Measurements from ENCODE around the gene SMAD6.

DNA sequence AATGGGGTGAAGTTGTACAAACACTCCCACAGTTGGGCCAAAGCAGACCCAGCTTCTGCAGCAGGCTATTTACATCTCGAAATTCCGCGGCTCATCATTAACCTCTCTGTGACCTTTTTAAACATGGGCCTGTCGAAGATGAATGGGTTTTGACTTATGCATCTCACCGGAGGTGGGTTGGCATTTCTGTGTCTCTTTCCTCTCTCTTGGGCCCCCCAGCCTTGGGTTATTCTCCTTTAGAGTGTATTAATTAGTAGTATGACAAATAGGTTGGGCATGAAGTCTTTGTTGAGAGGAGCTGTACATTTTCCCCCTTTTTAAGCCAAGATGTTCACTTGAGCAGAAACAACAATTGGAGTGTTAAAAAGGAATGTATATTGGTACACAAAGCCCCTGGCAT, 9.8 kb downstream of the SMAD6 start:
- TF ChIP-seq ZNF121 (CRISPR knock-in tag; conservative IDR thresholded peaks at IDR 0.05) = no peak
- TF ChIP-seq REST (IDR thresholded peaks at IDR 0.05; ENCODE audit: borderline replicate concordance) = no peak
- no peak for TF ChIP-seq REST (CRISPR knock-in tag; IDR thresholded peaks at IDR 0.05; ENCODE audit: low read depth)
- TF ChIP-seq, protein P1, sequence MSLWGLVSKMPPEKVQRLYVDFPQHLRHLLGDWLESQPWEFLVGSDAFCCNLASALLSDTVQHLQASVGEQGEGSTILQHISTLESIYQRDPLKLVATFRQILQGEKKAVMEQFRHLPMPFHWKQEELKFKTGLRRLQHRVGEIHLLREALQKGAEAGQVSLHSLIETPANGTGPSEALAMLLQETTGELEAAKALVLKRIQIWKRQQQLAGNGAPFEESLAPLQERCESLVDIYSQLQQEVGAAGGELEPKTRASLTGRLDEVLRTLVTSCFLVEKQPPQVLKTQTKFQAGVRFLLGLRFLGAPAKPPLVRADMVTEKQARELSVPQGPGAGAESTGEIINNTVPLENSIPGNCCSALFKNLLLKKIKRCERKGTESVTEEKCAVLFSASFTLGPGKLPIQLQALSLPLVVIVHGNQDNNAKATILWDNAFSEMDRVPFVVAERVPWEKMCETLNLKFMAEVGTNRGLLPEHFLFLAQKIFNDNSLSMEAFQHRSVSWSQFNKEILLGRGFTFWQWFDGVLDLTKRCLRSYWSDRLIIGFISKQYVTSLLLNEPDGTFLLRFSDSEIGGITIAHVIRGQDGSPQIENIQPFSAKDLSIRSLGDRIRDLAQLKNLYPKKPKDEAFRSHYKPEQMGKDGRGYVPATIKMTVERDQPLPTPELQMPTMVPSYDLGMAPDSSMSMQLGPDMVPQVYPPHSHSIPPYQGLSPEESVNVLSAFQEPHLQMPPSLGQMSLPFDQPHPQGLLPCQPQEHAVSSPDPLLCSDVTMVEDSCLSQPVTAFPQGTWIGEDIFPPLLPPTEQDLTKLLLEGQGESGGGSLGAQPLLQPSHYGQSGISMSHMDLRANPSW (CRISPR knock-in tag; IDR thresholded peaks at IDR 0.05) = no peak
- TF ChIP-seq ZBTB33 (CRISPR knock-in tag; IDR thresholded peaks at IDR 0.05) = no peak
- TF ChIP-seq ZBED1 (IDR thresholded peaks at IDR 0.05) = no peak
- TF ChIP-seq, protein P2, sequence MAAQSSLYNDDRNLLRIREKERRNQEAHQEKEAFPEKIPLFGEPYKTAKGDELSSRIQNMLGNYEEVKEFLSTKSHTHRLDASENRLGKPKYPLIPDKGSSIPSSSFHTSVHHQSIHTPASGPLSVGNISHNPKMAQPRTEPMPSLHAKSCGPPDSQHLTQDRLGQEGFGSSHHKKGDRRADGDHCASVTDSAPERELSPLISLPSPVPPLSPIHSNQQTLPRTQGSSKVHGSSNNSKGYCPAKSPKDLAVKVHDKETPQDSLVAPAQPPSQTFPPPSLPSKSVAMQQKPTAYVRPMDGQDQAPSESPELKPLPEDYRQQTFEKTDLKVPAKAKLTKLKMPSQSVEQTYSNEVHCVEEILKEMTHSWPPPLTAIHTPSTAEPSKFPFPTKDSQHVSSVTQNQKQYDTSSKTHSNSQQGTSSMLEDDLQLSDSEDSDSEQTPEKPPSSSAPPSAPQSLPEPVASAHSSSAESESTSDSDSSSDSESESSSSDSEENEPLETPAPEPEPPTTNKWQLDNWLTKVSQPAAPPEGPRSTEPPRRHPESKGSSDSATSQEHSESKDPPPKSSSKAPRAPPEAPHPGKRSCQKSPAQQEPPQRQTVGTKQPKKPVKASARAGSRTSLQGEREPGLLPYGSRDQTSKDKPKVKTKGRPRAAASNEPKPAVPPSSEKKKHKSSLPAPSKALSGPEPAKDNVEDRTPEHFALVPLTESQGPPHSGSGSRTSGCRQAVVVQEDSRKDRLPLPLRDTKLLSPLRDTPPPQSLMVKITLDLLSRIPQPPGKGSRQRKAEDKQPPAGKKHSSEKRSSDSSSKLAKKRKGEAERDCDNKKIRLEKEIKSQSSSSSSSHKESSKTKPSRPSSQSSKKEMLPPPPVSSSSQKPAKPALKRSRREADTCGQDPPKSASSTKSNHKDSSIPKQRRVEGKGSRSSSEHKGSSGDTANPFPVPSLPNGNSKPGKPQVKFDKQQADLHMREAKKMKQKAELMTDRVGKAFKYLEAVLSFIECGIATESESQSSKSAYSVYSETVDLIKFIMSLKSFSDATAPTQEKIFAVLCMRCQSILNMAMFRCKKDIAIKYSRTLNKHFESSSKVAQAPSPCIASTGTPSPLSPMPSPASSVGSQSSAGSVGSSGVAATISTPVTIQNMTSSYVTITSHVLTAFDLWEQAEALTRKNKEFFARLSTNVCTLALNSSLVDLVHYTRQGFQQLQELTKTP (IDR thresholded peaks at IDR 0.05; ENCODE audit: low read depth in 1 of 2, partially characterized antibody in 2 of 2) = no peak
- TF ChIP-seq KDM1A (IDR thresholded peaks at IDR 0.05) = no peak
- no peak for TF ChIP-seq ZNF431 (CRISPR knock-in tag; IDR thresholded peaks at IDR 0.05)
- TF ChIP-seq CREM (IDR thresholded peaks at IDR 0.05; ENCODE audit: low read depth) = no peak
- TF ChIP-seq ZBTB1 (CRISPR knock-in tag; IDR thresholded peaks at IDR 0.05; ENCODE audit: borderline replicate concordance, low read depth) = no peak

All from K562 (cell line).